G401 (cell line): ENCODE results near the gene TFCP2. TPM values are rescaled to one million over a fixed set of nuclear protein-coding genes. Genes with fewer than 3 reads are reported as not detected.

Source experiments
- DNase-seq: peaks from one replicate; pipeline ENCODE4 v3.0.0-alpha.2; 2015; ENCODE audit warnings: low spot score
- in situ Hi-C: cut with HindIII; loops from 2 replicates; pipeline ENCODE4 v1.10.0; 2016; ENCODE audit warnings: low sequenced_read_pairs, mixed read lengths
- total RNA-seq: library from RNA; depleted of rRNA; stranded (reverse); fragments of >200 nt; shearing (Covaris generic); gene quantifications from 2 replicates; pipeline ENCODE4 v1.2.3, GENCODE V29; 2014; rRNA removed

The TFCP2 gene
- total RNA-seq, 1 experiment from 2014 or later: 46.8 TPM

DNA sequence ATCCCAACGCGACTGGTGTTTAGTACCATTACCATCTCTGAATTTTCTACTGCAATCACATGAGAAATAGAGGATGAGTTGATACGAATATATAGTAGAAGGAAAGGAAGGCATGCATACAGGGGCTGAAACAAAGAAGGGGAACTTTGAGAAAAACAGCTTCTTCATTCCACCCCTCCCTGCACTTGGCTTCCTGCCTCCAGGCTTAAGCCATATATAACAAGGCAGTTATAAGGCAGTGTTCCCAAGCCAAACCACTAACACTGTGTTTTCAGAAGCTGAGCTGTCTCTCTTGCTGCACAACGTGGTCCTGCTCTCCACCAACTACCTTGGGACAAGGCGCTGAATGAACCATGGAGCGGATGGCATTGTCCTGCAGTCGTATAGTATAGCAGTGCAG is 113.8 kb downstream of the TFCP2 start:
- in situ Hi-C loops: no loop called here
- DNase-seq: no peak

DNA sequence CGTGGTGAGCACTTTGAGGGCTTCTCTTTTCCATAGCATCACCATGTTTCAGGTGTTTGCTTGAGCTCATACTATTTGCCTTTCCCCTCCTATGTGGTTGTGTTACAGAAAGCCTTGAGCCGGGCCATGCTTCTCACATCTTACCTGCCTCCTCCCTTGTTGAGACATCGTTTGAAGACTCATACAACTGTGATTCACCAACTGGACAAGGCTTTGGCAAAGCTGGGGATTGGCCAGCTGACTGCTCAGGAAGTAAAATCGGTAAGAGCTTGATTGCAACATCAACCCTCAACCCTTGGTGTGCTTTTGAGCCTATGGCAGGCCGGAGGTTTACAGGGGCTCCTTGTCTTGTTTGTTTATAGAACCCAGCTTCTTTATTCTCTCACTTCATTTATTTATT is 116.7 kb downstream of the TFCP2 start:
- no peak for DNase-seq

DNA sequence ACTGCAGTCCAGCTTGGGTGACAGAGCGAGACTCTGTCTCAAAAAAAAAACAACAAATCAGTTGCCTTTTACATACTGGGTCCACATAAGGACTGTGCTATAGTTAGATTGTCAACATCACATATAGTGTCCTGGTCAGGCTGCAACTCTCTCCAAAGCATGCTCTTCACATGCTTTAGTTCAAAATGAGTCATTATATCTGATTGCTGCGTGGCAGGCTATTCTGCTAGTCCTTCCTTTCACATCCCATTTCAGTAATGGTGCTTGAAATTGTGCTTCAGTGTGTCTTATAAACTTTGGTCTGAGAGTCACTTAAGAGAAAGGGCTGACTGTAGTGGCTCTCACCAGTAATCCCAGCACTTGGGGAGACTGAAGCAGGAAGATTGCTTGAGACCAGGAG is 117.9 kb downstream of the TFCP2 start:
- in situ Hi-C loops: no loop called here

More for the DNA sequence above, 116.7 kb downstream of the TFCP2 start:
- in situ Hi-C loops: no loop called here

DNA sequence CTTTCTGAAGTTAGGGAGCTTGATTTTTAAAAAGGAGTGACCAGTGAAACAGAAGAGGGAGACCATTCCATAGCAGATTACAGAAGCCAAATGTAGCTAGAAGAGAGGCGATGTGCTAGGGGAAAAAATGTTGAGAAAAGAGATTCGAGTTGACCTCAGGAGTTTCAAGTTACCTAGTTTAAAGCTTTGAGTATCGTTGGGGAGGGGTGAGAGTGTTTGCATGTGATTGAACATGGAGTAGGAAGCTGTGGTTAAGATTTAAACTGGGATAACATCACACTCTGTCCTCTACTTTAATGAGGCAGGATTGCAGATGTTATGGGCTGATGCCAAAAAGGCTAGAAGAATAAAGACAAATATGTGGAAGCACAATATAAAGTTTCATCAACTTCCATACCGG is 121.1 kb downstream of the TFCP2 start:
- in situ Hi-C loops: no loop called here

More for the DNA sequence above, 117.9 kb downstream of the TFCP2 start:
- no peak for DNase-seq

DNA sequence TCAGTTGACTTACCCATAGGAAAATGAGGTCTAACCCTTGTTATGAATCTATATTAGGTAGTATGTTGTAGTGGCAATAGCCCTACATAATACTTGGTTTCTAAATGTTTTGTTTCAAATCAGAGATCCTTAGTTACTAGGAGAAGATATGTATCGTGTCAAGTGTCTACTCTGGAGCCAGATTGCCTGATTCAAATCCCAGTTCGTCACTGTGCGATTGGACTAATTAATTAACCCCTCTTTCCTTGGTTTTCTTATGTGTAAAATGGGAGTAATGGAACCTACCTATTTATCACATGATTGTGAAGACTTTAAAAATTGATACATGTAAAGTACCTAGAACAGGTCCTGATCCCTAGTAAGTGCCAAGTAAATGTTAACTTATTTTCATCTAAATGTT is 123.4 kb downstream of the TFCP2 start:
- in situ Hi-C loops: no loop called here
- no peak for DNase-seq

More for the DNA sequence above, 121.1 kb downstream of the TFCP2 start:
- DNase-seq: no peak

DNA sequence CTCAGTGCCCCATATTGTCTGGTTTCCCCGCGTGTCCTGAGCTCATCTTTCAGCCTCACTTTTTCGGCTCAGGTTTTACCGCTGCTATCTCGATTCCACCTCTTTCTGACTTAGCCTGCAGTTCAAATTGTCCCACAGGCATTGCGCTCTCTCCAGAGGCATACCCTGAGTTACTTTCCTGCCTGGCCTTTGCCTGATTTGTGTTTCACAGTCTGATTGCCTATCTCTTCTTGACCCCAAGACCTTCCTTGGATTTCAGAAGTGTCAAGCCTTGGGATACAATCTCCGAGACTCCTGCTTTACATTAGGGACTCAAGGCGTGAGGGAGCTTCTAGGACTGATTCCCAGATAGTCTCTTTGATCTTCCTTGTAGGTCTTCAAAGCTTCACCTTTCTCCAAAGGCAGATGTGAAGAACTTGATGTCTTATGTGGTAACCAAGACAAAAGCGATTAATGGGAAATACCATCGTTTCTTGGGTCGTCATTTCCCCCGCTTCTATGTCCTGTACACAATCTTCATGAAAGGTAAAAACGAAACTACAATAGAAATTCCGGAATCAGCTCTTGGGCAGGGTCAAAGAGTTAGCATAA is 124.2 kb downstream of the TFCP2 start:
- no peak for DNase-seq
- in situ Hi-C loops: no loop called here

DNA sequence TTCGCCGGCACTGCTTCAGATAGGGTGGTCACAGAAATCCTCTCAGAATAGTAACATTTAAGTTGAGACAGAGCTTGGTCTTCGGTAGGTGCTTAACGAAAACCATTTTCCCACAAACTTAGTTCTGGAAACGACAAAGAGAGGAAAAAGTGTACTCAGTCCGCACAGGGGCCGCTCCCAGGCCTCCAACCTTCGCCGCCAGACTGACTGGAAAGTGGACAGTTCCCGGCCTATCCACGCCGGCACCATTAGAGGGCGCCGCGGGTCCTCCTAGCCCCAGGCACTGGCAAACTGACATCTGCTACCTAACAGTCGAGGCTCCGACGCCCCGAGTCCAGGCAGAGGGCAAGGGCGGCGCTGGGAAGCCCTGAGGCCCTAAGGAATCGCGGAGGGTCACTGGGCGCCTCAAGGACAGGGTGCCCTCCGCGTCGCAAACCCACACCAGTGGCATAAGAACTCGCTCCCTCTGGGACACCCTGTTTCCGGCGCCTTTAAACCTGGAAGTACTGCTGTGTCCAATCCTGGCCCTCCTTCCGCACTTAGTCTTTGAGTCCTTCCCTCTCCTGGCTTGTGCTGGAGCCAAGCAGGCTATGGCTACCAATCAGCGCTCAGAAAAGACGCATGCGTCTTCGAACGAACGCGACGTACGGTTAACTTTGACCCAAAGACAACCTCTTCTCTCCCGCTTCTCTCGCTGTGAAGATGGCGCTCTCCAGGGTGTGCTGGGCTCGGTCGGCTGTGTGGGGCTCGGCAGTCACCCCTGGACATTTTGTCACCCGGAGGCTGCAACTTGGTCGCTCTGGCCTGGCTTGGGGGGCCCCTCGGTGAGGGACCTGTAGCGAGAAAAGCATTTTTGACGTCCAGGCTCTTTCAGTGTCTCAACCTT is 125.0 kb downstream of the TFCP2 start, which contains the start of gene LETMD1:
LETMD1 (plus strand) TSS at position 673 of the 886 bp plus-strand sequence; CDS start at position 703, 30 bp downstream.
- DNase-seq: peak; percentile 99
- in situ Hi-C loops: no loop called here

Other genes with a start within 250 kb of the TFCP2 start
- not detected in 2 replicates for gene HIGD1C, start 220.6 kb downstream of the TFCP2 start, total RNA-seq
- 24.6 and 37.1 TPM in 2 replicates for gene SLC11A2, start 146.8 kb downstream of the TFCP2 start, total RNA-seq
- gene LETMD1, start 124.8 kb downstream of the TFCP2 start, total RNA-seq: 47.9 and 63.2 TPM in 2 replicates
- 9.8 and 19.8 TPM in 2 replicates for gene CSRNP2, start 89.5 kb downstream of the TFCP2 start, total RNA-seq
- 0.98 and 4.1 TPM in 2 replicates for gene POU6F1, start 44.9 kb upstream of the TFCP2 start, total RNA-seq
- gene DAZAP2, start 65.7 kb upstream of the TFCP2 start, total RNA-seq: 88.8 and 94.2 TPM in 2 replicates
- gene SMAGP, start 97.3 kb upstream of the TFCP2 start, total RNA-seq: 2.7 and 7.5 TPM in 2 replicates
- gene BIN2, start 151.0 kb upstream of the TFCP2 start, total RNA-seq: not detected in 2 replicates
- not detected in 2 replicates for gene CELA1, start 173.5 kb upstream of the TFCP2 start, total RNA-seq
- 5.8 and 18.1 TPM in 2 replicates for gene GALNT6, start 218.3 kb upstream of the TFCP2 start, total RNA-seq